ENCODE data around the gene DDR1.

DNA sequence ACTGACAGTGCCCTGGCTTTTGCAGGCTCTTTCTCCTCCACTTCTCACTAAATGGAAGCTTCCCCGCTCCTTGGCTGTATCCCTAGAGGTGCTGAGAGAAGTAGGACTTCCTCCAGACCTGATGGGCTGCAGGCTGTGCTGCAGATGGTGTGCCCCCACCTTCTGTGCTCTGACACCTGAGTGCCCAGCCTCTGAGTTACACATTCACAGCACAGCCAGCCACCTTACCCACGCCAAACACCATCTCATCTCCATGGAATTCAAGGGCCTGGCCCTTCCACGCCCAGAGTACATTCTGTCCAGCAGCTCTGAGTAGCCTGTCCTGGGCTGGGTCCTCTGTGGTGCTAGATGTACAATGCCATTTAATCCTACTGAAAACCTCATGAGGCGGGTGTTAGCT, 42.3 kb downstream of the DDR1 start:
- TF ChIP-seq CTCF (IDR thresholded peaks at IDR 0.05; ENCODE audit: low read depth, low read length), result no peak
- TF ChIP-seq EZH2phosphoT487 (IDR thresholded peaks at IDR 0.05; ENCODE audit: low read depth), result no peak

Measured in OCI-LY3 (cell line).